HG03457 (cell line): ENCODE data around the gene KIAA0930.

ENCODE experiments used
- ATAC-seq: cut with Tn5 transposase; IDR thresholded peaks from one replicate; pipeline ENCODE4 v1.9.1; 2021; ENCODE audit warnings: moderate number of reproducible peaks; ENCODE audit not compliant: unreplicated experiment

KIAA0930 gene

DNA sequence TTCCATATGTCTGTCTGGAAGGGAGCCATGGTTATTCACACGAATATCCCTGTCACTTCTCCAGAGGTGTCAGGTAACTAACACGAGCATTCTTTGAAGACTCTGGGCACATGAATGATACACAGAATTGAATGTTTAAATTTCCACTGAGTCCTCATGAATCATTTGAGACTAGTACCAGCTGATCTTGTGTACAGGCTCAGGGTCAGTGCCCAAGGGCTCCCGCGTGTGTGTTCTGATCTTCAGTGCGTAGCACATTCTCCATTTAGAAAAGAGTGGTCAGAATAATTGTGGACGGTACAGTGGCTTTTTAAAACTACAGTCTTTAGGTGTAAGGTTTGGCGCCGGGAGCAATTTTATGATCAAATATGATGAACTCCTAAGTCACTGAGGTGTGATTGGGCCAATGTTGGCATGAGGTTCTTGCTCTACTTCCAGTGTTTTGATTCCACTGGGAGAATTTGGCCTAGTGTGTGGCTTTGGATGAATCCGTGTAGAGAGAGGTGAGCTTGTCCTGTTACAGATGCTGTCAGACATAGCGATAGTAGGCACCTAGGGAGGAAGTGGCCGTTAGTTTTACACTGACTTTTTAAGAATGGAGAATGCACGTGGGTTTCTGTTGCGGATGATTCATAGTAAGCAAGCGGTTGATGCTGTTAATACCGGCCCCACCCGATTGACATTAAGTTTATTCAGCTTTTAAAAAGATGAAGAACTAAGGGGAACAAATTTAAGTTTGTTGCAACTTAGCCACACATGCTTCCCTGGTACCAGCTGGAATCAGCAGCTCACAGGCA is 54.8 kb downstream of the KIAA0930 start:
- no peak for ATAC-seq

DNA sequence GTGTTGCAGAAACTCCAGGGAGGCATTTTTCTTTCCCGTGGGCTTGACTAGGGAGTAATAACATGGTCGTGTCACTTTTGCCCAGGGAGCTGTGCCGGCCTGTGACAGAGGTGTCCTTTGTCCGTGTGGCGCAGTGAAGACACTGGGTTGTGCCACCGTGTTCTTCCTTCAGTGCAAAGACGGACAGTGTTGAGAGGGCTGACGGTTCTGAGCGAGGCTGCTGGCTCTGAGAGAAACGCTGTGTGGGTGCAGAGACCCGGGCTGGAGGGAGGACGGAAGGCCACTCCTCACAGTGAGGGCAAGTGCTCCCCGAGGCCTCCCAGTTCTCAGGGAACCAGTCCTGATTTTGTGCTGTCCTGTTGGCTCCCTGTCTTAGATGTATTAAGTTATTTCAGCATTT is 56.7 kb downstream of the KIAA0930 start:
- no peak for ATAC-seq

DNA sequence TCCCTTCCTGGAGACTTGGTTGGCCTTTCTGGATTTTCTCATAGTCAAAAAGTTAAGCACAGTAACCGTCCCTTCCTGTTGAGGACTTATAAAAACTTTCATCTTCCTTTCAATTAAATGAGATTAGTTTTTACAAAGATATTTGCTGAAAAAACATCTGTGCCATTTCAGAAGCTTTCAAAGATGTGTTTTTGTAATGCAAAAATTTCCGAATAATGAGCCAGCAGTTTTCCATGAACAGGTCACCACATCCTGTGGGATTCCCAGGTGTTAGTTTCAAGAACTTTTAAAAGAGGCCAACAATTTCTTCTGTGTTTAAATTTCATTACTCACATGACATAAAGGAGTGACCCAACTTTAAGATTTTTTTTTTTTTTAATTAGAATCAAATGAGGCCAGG is 58.9 kb downstream of the KIAA0930 start:
- no peak for ATAC-seq

GRCh38 chr22:45181240-45181639 is 59.5 kb downstream of the KIAA0930 start:
- ATAC-seq = no peak

GRCh38 chr22:45180146-45180679 is 60.5 kb downstream of the KIAA0930 start:
- ATAC-seq = no peak

DNA sequence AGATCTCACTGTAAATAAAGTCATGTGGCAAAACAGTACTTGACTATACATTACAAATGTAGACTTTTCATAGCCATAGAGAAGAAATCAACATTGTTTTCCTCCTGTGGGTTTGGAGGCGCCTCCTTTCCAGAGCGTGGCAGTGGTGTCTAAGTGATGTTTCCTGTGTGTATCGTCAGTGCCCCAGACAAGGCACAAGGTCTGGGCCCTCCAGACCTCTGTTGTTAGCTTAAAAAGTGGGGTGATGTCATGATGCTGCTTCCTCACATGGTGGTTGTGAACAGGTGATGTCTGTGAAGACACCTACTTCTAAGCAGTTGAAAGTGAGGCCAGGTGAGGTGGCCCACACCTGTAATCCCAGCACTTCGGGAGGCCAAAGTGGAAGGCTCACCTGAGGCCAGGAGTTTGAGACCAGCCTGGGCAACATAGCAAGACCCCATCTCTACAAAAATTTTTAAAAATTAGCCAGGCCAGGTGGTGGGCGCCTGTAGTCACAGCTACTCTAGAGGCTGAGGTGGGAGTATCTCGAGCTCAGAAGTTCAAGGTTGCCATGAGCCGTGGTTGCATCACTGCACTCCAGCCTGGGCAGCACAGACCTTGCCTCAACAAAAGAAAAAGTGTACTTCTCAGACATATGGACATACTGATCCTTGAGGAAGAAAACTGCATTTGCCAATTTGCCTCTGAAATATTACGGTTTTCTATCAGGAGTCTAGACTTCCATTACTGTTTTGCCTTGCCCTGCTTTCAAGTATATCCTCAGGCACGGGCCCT is 61.2 kb downstream of the KIAA0930 start:
- ATAC-seq = no peak

DNA sequence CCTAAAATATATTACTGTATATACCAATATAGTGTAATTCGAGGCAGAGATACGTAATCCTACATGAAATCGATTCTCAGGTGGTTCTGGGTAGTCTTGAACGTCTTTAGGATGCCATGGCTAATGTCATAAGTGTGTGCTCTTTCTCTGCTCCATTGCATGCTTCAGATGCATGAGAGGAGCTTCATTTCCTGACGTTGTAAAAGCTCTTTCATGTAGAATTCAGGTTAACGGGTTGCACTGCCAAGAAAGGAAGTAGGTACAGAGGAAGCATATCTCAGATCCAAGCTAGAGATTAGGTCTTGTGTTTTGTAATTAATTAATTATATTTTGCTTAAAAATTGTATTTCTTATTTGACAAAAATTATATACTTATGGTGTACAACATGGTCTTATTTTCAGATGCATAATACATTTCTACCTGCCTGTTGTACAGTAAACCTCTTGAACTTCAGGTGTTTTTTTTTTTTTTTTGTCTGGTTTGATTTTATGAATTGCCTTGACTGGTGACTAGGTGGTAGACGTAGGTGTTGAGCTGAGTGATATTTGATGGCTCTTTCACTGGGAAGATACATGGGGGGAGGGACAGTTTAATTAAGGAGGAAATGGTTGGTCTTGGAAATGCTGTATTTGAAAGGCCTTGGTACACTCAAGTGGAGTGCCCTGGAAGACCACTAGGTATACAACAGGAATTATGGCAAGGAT is 67.7 kb downstream of the KIAA0930 start:
- ATAC-seq = no peak

GRCh38 chr22:45171830-45172229 is 68.9 kb downstream of the KIAA0930 start:
- ATAC-seq = no peak

GRCh38 chr22:45169591-45170466 is 70.9 kb downstream of the KIAA0930 start:
- no peak for ATAC-seq

DNA sequence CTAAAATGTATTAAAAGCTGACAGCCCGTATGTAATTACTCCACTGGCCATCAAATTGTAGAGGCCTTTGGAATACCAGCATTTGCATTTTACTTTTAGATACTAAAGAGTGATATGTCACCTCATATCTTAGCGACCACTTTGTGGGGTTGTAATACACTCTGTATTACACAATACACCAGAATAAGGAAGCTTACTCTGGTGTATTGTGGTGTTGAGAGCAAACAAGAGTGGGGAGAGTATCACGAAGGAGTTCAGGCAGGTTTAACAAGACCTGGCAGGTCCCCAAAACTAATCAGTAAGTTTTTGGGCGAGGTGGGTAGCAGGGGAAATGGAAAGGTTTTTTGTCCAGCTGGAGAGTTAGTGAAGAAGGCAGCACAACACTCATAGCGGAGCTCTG is 73.8 kb downstream of the KIAA0930 start:
- ATAC-seq = no peak

DNA sequence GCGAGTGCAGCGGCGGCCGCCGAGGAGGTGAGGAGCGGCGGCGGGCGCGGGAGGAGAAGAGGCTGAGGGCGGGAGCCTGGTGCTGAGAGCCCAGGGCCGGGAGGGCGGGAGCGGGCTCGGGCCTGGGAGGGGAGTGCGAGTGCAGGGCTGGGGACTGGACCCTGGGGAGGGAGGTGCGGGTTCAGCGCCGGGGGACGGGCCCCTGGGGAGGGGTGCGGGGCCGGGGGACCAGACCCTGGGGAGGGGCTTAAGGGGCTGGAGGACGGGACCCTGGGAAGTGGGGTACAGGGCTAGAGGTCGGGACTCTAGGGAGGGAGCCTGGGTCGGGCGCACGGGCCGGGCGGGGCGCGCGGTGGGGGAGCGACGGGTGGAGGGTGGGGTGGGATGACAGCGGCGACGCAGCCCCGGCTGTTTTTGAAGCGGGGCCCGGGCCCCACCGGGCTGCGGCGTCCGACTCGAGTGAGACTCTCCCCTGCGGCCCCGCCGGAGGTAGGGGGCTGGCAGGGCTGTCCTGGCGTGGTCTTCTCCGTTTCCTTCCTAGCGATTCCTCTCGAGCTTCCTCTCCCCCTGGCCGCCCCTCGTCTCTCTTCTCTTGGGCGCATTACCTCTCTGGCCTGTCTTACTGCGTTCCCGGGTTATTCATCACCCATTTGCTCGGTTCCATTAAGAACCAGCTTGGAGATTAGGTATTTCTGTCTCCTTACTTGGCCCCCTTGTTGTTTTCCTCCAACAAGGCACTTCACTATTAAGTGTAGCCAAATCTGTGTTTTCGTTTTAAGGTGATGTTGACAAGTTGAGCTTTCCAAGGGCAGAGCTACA is 76.2 kb downstream of the KIAA0930 start:
- peak; percentile 15 for ATAC-seq

DNA sequence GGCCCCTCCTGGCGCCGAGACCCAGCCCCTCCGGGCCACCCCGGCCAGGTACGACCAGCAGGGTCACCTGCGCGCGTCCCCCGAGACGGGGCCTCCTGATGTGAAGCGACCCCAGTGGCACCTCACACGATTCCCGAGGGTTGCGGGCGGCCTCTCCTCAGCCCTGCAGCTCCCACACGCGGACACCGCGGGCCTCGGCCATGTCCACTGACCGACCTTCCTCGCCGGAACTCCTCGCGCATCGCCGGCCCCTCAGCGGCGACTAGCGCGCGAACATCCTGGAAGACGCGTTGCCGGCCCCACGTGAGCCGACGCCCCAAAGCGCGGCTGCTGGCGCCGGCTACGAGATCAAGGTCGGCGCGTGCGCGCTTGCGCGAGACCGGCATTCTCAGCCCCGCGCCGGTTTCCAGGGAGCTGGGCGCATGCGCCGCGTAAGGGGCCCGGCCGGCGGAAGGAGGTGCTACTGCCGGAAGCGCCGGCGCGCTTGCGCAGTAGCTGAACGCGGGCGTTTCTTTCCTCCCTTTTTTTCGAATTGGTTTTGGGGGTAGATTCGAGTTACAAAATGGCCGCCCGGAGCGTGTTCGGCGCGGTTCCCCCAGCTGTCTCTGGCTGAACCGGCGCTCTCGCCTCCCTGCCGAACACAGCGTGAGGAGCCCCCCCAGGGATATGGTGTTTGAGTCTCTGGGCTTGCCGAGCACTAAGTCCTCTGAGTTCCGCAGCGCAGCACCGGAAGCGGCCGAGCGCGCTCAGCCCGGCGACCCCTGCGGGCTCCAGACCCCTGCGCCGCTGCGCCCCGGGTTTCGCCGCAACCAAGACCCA is 77.0 kb downstream of the KIAA0930 start, which contains the start of gene NUP50:
TSS of gene NUP50 (plus strand) at position 475 of the 819 bp plus-strand sequence. CDS start 4,253 bp downstream, outside the sequence.
- ATAC-seq = peak; percentile 51

DNA sequence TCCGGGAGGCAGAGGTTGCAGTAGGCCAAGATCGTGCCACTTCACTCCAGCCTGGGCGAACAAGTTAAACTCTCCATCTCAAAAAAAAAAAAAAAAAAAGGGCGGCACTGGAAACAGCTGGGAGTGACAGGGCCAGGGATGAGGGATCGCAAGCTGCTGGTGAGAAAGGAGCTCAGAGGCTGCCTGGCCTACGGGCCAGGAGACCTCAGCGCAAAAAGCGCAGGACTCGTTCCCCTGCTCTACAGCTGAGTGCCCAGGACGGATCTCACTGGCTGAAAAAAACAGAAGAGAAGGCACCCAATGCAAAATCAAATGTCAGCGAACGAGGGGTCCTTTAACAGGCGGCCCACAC is 77.6 kb downstream of the KIAA0930 start:
- no peak for ATAC-seq

DNA sequence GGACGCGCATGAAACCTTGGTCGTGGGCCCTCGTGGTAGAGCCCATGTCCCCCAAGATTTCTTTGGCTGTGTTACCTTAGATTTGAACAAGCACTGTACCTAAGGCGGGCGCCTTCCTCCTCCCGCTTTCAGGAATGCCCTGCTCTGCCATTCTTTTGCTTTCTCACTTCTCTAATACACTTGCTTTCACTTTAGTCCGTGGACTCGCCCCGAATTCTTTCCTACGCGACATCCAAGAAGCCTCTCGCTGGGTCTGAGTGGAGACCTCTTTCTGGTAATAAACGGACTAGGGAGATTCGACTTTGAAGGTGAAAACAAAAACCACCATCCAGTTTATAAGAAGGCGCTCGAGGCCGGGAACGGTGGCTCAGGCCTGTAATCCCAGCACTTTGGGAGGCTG is 78.2 kb downstream of the KIAA0930 start:
- ATAC-seq = no peak

DNA sequence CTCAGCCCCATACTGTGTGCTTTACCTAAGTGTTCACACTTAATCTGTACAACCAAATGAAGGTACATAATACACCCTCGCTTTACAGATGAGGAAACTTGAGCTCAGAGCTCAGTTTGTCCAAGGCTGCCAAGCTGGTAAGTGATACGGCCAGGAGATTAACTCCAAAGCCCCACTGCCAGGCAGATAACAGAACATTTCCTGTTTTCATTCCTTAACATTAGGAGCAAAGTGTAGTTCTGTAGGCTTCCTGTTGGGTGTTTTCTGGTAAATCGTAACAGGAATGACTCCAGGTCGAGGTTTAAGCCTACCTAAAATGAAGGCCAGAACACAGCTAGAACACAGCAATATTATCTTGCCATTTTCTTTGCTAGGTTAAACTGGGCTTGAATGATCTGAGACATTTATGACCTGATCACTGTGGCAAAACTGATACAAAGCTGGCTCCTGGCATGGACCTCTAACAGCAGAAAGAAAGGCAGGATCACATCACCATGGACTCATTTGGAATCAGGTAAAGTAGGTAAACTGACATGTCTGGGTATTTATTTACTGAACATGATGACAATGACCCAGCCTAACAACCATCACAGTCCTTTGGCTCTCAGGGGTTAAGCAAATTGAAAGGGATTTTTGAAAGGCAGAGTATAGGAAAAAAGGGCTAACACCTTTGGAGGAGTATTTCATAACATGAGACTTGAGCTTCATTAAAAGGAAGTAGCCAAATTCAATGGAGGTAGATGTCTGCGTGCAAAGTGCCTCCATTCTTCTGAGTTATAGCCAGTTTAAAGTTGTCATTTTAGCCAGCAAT is 80.8 kb downstream of the KIAA0930 start:
- no peak for ATAC-seq

GRCh38 chr22:45157907-45158306 is 82.8 kb downstream of the KIAA0930 start:
- no peak for ATAC-seq

GRCh38 chr22:45155050-45155840 is 85.4 kb downstream of the KIAA0930 start:
- ATAC-seq = no peak
